DMS79 treated with DMSO at 0.1 percent for 48 hours (cell line): Measurements from ENCODE around the gene RTN4.

Experiments
- DNase-seq: peaks from one replicate; lab custom pipeline; 2025; lab: John Stamatoyannopoulos, UW

The RTN4 gene

GRCh38 chr2:55033921-55034320 is 16.3 kb downstream of the RTN4 start:
- DNase-seq, result no peak

- no peak for DNase-seq
Observed at GRCh38 chr2:55033076-55033742, 17.0 kb downstream of the RTN4 start.

GRCh38 chr2:55031505-55031904 is 18.7 kb downstream of the RTN4 start:
- DNase-seq, result no peak

GRCh38 chr2:55030766-55031165 is 19.5 kb downstream of the RTN4 start:
- DNase-seq, result no peak

GRCh38 chr2:55029098-55029497 is 21.2 kb downstream of the RTN4 start:
- DNase-seq, result no peak

GRCh38 chr2:55027226-55027625 is 23.0 kb downstream of the RTN4 start:
- no peak for DNase-seq

- no peak for DNase-seq
Observed at GRCh38 chr2:55026202-55026601, 24.0 kb downstream of the RTN4 start.

GRCh38 chr2:55025627-55026026 is 24.6 kb downstream of the RTN4 start:
- no peak for DNase-seq

GRCh38 chr2:55025082-55025481 is 25.2 kb downstream of the RTN4 start:
- no peak for DNase-seq

- DNase-seq, result no peak
Observed at GRCh38 chr2:55022476-55022875, 27.8 kb downstream of the RTN4 start.

- no peak for DNase-seq
Observed at GRCh38 chr2:55019526-55020258, 30.6 kb downstream of the RTN4 start.

GRCh38 chr2:55018619-55019018 is 31.6 kb downstream of the RTN4 start:
- no peak for DNase-seq

GRCh38 chr2:55017880-55018279 is 32.4 kb downstream of the RTN4 start:
- DNase-seq, result no peak

- no peak for DNase-seq
Observed at GRCh38 chr2:55017428-55017827, 32.8 kb downstream of the RTN4 start.

GRCh38 chr2:55014962-55015939 is 35.0 kb downstream of the RTN4 start:
- no peak for DNase-seq

- no peak for DNase-seq
Observed at GRCh38 chr2:55013936-55014335, 36.3 kb downstream of the RTN4 start.

- no peak for DNase-seq
Observed at GRCh38 chr2:55012672-55013484, 37.4 kb downstream of the RTN4 start.

- DNase-seq, result no peak
Observed at GRCh38 chr2:55011831-55012671, 38.2 kb downstream of the RTN4 start.

GRCh38 chr2:55010915-55011314 is 39.3 kb downstream of the RTN4 start:
- no peak for DNase-seq

- DNase-seq, result no peak
Observed at GRCh38 chr2:55010149-55010591, 40.1 kb downstream of the RTN4 start.
